Liver (tissue), 9 donors: ENCODE results near the gene LGALS12. TPM values are rescaled to one million over a fixed set of nuclear protein-coding genes. Genes with fewer than 3 reads are reported as not detected.

Source experiments
- DNase-seq: peaks from one replicate; pipeline ENCODE4 v3.0.0-alpha.2; 2017; ENCODE audit warnings: low spot score
- H3K27ac ChIP-seq, 2 donors: one replicate each; pipeline ENCODE4 v1.7.0; 2013; ENCODE audit warnings: inconsistent platforms in 2 of 2, low read length in 2 of 2, control low read depth in 1 of 2, low read depth in 1 of 2, mild to moderate bottlenecking in 1 of 2
- H3K27me3 ChIP-seq, 4 donors: one replicate each; pipeline versions ENCODE4 v1.6.1 to v1.7.0; 2013; ENCODE audit warnings: low read length in 3 of 4, inconsistent platforms in 1 of 4, mild to moderate bottlenecking in 1 of 4, moderate library complexity in 1 of 4; ENCODE audit not compliant: control insufficient read depth in 4 of 4, insufficient read depth in 4 of 4
- H3K36me3 ChIP-seq, 4 donors: one replicate each; pipeline versions ENCODE4 v1.6.1 to v1.7.0; 2013; ENCODE audit warnings: low read length in 3 of 4, mild to moderate bottlenecking in 3 of 4, low read depth in 1 of 4, moderate library complexity in 1 of 4; ENCODE audit not compliant: control insufficient read depth in 4 of 4, insufficient read depth in 3 of 4
- H3K4me1 ChIP-seq, 4 donors: one replicate each; pipeline versions ENCODE4 v1.6.1 to v1.7.0; 2013; ENCODE audit warnings: low read length in 3 of 4, mild to moderate bottlenecking in 3 of 4, moderate library complexity in 1 of 4; ENCODE audit not compliant: control insufficient read depth in 4 of 4, insufficient read depth in 4 of 4
- H3K4me3 ChIP-seq, 3 donors: one replicate each; pipeline versions ENCODE4 v1.6.1 to v1.7.0; 2013; ENCODE audit warnings: low read length in 3 of 3, control low read depth in 1 of 3, low read depth in 1 of 3, mild to moderate bottlenecking in 1 of 3
- H3K9ac ChIP-seq, 2 donors: one replicate each; pipeline ENCODE4 v1.7.0; 2013; ENCODE audit warnings: low read length in 2 of 2, mild to moderate bottlenecking in 2 of 2, moderate library complexity in 2 of 2, control low read depth in 1 of 2, low read depth in 1 of 2
- H3K9me3 ChIP-seq, 4 donors: one replicate each; pipeline versions ENCODE4 v1.6.1 to v1.7.0; 2013; ENCODE audit warnings: low read length in 3 of 4; ENCODE audit not compliant: control insufficient read depth in 4 of 4
- ATF3 ChIP-seq: IDR thresholded peaks from 2 replicates; pipeline ENCODE4 v1.6.1; 2016; ENCODE audit warnings: antibody characterized with exemption
- CTCF ChIP-seq: fragments of 150-350 bp; IDR thresholded peaks from 2 replicates; pipeline ENCODE4 v1.5.1; 2017; ENCODE audit warnings: improper control_type of control experiment, low read depth, low read length; ENCODE audit not compliant: missing input control
- HNF4A ChIP-seq, 2 donors: conservative IDR thresholded peaks; 2 replicates each; pipeline ENCODE4 v1.6.1; 2016; ENCODE audit warnings: antibody characterized with exemption in 2 of 2, mild to moderate bottlenecking in 2 of 2
- MAX ChIP-seq: IDR thresholded peaks from 2 replicates; pipeline ENCODE4 v1.6.1; 2016; ENCODE audit warnings: antibody characterized with exemption
- RAD21 ChIP-seq, 2 donors: IDR thresholded peaks; 2 replicates each; pipeline ENCODE4 v1.6.1; 2016; ENCODE audit warnings: antibody characterized with exemption in 2 of 2, mild to moderate bottlenecking in 2 of 2
- RXRA ChIP-seq, 2 donors: IDR thresholded peaks; 2 replicates each; pipeline ENCODE4 v1.6.1; 2017 to 2018; ENCODE audit warnings: antibody characterized with exemption in 2 of 2, mild to moderate bottlenecking in 1 of 2
- ZBTB33 ChIP-seq: IDR thresholded peaks from 2 replicates; pipeline ENCODE4 v1.6.1; 2016; ENCODE audit warnings: antibody characterized with exemption
- WGBS: extraction: QIAGEN DNeasy Blood & Tissue Kit; methylation state at CpG from one replicate; pipeline ENCODE4 v1.1.7; 2013; 5-methylcytosine and 5-hydroxymethylcytosine counted together
- polyA plus RNA-seq, 2 donors: library from polyadenylated mRNA; stranded (reverse) in 1 of 2; unstranded in 1 of 2; fragments of 200-250 nt in 1 of 2; fragments of >200 nt in 1 of 2; fragmentation: Nextera tagmentation in 1 of 2; extraction: Ambion mirVana in 1 of 2; gene quantifications; one replicate each; pipeline versions ENCODE4 v1.2.1 to v1.2.3, GENCODE V29; 2013 to 2015
- total RNA-seq, 2 donors: library from RNA; depleted of rRNA; stranded (reverse); fragments of >200 nt; gene quantifications; one replicate each; pipeline ENCODE4 v1.2.3, GENCODE V29; 2014
- donor health status: healthy.
- donor health status: healthy.
- donor health status: healthy.
- donor health status: healthy.
- donor health status: healthy.

Gene LGALS12
- total and polyA plus RNA-seq, 4 donors: 0.03 to 0.98 TPM; not detected in 2

GRCh38 chr11:63510360-63511047, 4.6 kb downstream of the LGALS12 start (continued):
- TF ChIP-seq ZBTB33 (no peak), ATF3 (no peak)

- Histone ChIP-seq H3K9ac (no peak overlapping the region), H3K27me3 (no peaks in the 10 kb centered on the region), H3K36me3 (no peaks in the 10 kb centered on the region), H3K9me3 (no peaks in the 10 kb centered on the region), H3K27ac (no peak overlapping the region), H3K4me1 (peaks cover 4 to 29% (median 19%) of the 10 kb centered on the region in 4 donors), H3K4me3 (no peak overlapping the region)
- WGBS: 65% methylated on average over 11 of the region's 11 CpGs
- DNase-seq: no peak
- TF ChIP-seq CTCF (peak; percentile 21), HNF4A (conservative IDR thresholded peaks at IDR 0.05) (peak in 1 of 2 donors; percentile 13), MAX (no peak)
Measured at GRCh38 chr11:63511048-63511748, 5.3 kb downstream of the LGALS12 start.

GRCh38 chr11:63512816-63513215, 6.9 kb downstream of the LGALS12 start:
- H3K36me3 ChIP-seq: no peaks in the 10 kb centered on the region
- 67% methylated on average over 7 of the region's 7 CpGs for WGBS

More at GRCh38 chr11:63512816-63513215, 6.9 kb downstream of the LGALS12 start:
- no peaks in the 10 kb centered on the region for H3K9me3 ChIP-seq
- H3K9ac ChIP-seq: no peak overlapping the region
- H3K27me3 ChIP-seq: no peaks in the 10 kb centered on the region
- H3K27ac ChIP-seq: no peak overlapping the region
- no peak for DNase-seq
- no peak overlapping the region for H3K4me3 ChIP-seq
- peaks cover 4 to 27% (median 19%) of the 10 kb centered on the region in 4 donors for H3K4me1 ChIP-seq
- no peak for TF ChIP-seq RAD21 (IDR thresholded peaks at IDR 0.05)
- no peak for TF ChIP-seq ZBTB33
- peak in 1 of 2 donors; percentile 37 for TF ChIP-seq RXRA (IDR thresholded peaks at IDR 0.05)
